NCI-H187 treated with DMSO at 0.1 percent for 48 hours (cell line): ENCODE measurements around the gene ANKRD2.
"Not testable (repeated sequence)": the region's sequence is repeated elsewhere in the genome, so short reads cannot be mapped to it uniquely, and the experiment has no call there.

Experiments used
- DNase-seq: peaks from one replicate; lab custom pipeline; 2025; lab: John Stamatoyannopoulos, UW

The ANKRD2 gene

DNA sequence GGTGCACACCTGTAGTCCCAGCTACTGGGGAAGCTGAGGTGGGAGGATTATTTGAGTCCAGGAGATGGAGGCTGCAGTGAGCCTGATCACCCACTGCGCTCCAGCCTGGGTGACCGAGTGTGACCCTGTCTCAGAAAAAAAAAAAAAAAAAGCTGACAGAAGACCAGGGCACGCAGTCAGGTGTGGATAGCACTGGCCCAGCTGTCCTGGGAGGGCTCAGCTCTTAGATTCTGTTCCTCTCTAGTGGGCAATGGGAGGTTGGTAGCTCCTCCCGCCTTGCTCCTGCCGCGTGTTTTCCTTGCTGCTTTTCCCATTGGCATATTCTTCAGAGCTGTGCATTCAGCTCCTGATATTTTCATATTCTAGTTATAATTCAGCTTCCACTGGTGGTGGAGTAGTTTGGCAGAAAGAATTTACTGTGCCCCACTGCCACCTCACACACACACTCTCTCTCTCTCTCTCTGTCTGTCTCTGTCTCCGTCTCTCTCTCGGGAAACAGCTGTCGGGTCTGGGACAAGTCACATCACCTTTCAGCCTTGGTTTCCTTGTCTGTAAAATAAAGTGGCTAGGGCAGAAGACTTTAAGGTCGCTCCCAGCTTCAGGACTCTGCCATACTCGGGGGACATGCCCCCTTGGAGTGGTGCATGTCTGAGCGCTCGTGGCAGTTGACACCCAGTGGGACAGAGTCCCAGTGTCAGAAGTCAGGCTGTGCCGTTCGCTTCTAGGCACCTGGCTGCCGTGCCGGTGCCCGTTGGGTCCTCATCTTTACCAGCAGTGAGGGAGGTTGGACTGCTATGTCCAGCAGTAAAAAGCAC, 25.9 kb upstream of the ANKRD2 start:
- no peak for DNase-seq

DNA sequence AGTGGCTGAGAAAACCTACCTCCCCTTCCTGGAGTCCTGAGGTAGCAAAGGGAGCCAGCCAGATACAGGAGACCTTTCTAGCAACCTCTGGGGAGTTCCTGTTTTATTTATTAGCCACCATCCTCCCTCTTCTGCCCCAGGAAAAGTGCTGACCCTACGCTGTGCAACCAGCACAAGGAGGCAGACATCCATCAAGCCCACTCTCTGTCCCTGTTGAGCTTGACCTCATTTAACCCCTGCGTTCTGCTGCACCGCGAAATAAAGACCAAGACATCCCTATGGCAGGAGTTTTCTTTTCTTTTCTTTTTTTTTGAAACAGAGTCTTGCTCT, 25.3 kb upstream of the ANKRD2 start:
- DNase-seq, result no peak

DNA sequence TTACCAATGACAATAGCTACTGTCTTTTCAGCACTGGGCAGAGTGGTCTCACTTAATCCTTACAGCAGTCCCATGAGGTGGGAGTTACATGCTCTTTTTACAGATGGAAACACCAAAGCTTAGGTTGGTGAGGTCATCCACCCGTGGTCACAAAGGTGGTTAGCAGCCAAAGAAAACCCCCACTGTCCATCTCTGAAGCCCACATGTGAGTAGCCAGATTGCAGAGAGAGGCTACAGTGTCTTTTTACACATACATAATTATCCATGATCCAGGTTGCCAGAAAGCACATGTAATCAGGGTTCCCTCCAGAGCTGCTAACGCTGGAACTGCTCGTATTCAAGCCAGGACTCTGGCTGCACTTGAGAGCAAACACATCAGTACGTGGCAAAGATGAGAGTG, 24.6 kb upstream of the ANKRD2 start:
- no peak for DNase-seq

DNA sequence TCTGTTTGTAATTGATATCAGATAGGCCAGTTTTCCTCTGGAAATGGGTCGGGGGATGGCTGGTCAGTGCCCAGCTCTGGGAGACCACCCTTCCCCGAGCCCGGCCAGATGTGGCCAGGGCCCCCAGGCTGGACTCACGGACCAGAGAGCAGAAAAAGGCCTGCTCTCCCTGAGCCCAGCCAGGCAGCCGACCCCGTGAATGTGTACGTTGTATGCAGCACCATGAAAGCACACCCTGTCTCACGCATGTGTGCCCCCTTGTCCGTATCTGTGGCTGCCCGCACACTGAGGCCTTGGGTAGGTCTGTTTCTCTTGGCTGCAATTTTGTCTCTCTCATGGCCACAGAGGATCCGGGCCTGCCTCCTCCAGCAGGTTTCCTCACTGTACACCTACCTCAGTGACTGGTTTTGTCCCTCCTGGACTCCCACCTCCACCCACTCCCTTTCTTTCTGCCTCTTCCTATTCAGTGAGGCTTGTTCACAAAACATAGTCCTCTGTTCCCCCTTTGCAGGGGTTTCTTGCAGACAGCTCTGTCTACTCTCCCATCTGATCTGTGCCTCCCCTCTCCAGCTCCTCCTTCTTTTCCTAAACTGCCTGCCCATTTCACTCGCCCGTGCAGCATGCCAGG, 23.6 kb upstream of the ANKRD2 start:
- no peak for DNase-seq

DNA sequence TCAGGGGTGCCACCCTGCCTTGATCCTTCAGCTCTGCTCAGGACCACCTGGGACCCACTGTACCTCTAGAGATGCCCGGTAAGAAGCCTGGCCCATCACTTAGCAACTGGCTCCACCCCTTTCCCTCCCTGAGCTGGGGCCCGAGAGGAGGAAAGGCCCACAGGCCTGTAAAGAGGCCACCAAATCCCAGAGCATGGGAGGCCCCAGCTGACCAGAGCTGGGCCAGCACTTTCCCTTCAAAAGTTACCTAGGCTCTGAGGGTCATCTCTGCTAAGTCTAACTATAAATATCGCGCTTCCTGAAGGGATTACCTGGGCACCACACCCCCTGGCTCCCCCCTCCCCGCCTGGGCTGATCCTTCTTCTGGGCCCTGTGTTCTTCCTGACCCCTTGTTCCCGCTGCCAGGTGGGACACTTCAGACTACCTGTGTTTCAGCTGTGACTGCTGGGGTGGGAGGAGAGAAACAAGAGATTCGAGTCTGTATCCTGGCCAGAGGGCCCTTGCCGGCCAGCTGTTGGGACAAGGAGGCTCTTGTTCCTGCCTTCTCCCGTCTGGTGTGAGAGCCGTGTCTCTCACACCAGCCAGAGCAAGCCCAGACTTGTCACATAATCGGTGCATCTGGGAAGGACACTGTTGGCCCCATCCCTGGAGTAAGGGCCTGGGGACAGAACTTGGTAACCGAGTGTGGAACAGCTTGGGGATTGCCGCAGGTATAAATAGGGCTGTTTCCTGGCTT, 22.8 kb upstream of the ANKRD2 start:
- DNase-seq, result no peak

DNA sequence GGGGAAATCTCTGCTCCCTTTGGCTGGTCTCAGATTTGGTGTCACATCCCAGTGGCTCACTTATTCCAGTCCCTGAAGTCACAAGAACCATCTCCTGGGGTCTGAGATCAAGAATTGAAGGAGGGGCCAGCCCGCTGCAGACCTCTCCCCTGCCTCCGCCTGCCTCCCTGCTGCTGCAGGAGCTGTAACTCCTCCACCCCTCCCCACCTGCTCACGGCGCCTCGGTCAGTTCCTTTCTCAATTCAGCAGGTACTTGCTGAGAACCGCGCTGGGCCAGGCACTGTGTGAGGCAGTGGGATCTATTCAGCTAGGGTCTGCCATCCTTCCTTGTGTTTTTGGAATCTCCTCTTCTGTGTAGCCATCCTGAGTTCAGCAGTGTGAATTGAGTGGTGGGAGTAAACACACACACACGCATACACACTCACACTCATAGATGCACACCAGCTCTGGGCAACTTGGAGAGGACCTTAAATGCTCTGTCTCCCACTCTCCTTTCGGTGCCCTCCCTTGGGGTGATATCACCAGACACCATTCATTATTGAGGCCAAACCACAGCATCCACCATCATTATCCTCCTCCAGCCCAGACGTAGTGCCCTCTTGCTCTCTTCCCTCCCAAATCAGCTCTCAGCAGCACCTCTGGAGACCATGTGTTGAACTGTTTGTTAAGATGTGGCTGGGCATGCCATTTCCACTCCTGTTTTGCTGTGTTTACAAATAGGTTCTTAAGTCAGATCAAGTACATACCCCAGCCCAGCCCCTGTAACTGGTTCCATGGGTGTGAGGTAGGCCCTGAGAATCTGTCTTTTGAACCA, 22.0 kb upstream of the ANKRD2 start:
- DNase-seq, result no peak

DNA sequence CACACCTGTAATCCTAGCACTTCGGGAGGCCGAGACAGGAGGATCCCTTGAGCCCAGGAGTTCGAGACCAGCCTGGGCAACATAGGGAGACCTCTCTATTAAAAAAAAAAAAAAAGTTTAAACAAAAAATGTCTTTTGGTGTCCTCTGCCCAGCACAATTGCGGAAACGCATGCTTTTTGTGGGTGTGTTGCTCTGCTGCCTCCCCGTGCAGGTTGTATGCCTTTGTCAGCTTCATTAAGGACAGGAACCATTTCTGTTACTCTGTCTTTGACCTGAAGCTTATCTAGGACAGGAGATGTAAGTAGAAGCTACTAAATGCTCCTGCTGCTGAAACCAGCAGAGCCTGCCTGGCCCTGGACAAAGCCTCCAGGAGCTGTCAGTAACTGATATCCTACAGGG, 21.3 kb upstream of the ANKRD2 start:
- DNase-seq, result no peak

DNA sequence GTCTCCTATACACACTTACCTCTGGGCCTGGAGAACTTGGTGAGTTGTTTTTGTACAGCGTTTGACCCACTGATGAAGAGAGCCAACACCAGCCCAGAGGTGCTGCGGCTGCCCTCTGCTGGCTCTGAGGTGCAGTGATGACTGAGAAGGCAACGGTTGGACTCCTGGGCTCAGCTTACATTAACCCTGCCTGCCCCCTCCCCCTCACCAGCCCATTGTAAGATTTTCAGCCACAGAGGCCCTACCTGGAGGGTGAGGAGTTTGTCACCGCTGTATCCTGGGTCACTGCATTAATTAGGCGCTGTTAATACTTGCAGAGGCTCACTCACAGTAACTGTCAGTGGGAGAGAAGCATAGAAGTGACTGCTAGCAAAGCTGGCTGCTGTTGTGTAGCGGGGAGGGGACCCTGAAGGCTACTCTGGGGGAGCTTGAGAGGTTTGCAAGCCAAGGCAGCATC, 19.0 kb upstream of the ANKRD2 start:
- DNase-seq, result no peak

DNA sequence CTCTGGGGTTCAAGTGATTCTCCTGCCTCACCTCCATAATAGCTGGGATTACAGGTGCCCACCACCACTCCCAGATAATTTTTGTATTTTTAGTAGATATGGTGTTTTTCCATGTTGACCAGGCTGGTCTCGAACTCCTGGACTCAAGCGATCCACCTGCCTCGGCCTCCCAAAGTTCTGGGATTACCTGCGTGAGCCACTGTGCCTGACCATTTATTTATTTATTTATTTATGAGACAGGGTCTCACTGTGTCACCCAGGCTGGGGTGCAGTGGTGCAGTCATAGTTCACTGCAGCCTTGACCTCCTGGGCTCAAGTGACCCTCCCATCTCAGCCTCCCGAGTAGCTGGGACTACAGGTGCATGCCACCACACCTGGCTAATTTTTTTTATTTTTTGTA, 18.2 kb upstream of the ANKRD2 start:
- DNase-seq, result not testable (repeated sequence)

DNA sequence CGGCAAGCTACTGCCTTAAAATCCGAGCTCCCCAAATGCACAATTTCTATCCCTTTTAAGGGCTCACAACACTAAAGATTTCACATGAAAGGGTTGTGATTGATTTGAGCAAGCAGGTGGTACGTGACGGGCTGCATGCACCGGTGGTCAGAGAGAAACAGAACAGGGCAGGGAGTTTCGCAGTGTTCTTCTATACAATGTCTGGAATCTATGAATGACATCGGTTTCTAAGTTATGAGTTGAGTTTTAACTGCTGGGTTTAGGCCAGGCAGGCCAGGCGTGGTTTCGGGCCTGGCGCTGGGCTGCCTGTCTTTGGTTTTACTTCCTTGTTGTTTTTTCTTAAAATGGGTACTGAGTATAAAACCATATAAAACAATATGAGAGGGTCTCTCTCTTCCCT, 17.0 kb upstream of the ANKRD2 start:
- DNase-seq, result not testable (repeated sequence)

DNA sequence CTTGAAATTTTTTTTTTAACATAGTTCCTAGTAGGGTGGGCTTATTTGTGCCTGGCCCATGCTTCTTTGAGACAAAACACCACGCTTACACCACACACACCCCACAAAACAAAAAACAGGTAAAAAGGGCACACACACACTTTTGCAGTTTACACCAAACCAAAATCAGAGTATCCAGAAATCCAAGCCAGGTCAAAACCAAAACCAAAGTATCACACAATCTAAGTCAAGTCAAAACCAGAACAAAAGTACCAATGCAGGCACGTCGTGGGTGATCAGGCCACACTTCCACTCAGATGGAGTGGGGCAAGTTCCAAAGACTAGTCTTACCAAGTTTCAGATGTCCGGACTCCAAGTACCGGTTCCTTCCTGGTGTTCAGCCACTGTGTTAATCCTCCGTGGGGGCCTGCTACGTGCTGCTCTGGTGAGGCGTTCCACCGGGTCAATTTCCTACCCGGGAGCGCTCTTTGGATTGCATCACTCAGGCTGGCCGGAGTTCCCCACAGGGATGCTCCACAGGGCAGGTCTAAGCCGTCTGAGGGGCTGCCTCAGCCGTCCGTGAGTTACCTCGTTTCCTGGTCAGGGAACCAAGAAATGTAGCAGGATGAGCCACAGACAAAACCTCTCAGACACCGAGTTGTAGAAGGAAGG, 11.7 kb upstream of the ANKRD2 start:
- DNase-seq, result not testable (repeated sequence)

DNA sequence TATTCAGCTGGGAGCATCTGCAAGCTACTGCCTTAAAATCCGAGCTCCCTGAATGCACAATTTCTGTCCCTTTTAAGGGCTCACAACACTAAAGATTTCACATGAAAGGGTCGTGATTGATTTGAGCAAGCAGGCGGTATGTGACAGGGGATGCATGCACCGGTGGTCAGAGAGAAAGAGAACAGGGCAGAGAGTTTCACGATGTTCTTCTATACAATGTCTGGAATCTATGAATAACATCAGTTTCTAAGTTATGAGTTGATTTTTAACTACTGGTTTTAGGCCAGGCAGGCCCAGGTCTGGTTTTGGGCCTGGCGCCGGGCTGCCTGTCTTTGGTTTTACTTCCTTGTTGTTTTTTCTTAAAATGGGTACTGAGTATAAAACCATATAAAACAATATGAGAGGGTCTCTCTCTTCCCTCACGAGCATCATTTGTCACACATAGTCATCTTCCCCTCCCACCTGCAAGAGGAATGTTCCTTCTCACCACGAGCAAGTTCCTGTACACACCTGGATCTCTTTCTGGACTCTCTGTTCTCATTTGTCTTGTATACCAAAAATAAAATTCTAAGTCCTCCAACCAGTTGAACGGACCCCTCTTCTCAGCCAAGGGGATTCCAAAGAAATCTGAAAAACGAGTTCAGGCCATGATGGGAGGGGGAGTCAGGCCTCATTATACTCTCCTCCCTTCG, 11.0 kb upstream of the ANKRD2 start:
- not testable (repeated sequence) for DNase-seq

DNA sequence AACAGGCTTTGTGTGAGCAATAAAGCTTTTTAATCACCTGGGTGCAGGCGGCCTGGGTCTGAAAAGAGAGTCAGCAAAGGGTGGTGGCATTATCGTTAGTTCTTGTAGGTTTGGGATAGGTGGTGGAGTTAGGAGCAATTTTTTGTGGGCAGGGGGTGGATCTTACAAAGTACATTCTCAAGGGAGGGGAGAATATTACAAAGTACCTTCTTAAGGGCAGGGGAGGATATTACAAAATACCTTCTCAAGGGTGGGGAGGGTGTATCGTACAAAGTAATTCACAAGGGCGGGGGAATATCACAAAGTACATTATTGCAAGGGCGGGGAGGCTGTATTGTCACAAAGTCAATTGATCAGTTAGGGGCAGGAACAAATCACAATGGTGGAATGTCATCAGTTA, 10.2 kb upstream of the ANKRD2 start:
- not testable (repeated sequence) for DNase-seq

DNA sequence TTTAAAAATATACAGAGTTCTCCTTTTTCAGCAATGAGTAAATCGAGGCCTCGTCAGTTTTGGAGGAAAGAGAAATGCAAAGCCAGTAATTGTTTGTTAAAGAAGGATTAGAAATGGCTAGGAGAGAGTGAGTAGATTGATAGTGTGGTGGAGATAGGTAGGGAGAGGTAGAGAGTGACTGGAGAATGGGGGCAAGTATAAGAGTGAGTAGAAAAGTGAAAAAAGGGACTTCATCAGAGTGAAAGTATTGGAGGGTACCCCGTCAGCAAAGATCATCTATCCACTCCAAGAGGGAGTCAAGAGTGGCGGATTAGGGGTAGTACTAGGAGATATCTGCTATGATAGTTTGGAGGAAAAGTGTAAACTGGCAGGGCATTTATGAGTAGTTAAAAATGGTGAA, 9.2 kb upstream of the ANKRD2 start:
- DNase-seq, result no peak

DNA sequence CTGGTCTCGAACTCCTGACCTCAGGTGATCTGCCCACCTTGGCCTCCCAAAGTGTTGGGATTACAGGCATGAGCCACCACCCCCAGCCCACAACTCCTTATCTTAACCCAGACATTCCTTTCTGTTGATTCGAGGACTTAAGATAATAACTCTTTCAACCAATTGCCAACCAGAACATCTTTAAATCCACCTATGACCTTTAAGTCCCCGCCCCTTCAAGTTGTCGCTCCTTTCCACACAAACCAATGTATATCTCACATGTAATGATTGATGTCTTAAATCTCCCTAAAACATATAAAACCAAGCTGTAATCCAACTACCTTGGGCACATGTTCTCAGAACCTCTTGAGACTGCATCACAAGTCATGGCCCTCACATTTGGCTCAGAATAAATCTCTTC, 7.8 kb upstream of the ANKRD2 start:
- no peak for DNase-seq

DNA sequence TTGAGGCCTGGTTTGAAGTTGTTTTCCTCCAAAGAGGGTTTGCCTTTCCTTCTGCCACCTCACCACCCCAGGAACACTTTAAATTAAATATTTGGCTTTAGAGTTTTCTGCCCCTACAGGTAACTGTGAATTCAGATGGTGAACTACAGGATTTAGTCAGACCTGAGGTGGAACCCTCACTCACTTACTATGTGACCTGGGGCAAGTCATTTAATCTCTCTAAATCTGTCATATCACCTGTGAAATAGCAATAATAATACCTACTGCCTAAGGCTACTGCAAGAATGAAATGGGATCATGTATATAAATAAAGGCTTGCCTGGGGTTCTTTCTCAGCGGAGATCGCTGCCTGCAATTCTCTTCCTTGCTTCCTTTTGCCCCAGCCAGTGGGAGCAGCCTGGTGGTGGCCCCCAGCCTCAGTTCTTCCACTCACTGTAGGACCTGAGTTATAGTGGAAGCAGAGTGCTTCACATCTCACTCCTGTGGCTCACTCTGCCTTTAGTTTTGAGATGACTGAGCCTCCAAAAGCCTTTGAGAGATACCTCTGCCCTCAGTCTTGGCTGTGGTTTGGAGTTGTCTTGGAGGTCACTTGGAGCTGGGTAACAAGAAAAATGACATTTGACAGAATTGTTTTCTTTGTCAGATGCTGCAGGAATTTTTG, 6.1 kb upstream of the ANKRD2 start:
- no peak for DNase-seq

DNA sequence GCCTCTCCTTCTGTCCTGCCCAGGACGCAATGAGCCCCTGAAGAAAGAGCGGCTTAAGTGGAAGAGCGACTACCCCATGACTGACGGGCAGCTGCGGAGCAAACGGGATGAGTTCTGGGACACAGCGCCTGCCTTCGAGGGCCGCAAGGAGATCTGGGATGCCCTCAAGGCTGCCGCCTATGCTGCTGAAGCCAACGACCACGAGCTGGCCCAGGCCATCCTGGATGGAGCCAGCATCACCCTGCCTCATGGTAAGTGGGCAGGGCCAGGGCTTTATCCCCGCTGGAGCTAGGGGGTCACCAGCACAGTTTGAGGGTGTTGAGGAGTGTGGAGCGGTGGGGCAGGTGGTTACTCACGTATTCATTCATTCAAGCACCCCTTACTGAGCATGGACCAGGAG, 4.7 kb upstream of the ANKRD2 start:
- no peak for DNase-seq

DNA sequence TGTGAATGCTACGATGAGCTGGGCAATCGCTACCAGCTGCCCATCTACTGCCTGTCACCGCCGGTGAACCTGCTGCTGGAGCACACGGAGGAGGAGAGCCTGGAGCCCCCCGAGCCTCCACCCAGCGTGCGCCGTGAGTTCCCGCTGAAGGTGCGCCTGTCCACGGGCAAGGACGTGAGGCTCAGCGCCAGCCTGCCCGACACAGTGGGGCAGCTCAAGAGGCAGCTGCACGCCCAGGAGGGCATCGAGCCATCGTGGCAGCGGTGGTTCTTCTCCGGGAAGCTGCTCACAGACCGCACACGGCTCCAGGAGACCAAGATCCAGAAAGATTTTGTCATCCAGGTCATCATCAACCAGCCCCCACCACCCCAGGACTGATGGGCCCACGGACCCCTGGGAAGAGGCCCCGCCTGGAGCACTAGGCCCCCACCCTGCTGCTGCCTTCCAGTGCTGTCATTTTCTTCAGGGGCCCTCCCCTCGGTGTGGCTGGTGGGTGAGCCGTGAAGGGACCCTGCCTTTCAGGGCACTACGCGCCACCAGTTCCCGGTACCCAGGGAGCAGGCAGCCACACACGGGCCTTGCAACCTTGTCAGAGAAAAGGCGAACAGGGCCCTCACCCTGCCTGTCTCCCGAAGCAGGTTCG, 2.3 kb upstream of the ANKRD2 start:
- no peak for DNase-seq

DNA sequence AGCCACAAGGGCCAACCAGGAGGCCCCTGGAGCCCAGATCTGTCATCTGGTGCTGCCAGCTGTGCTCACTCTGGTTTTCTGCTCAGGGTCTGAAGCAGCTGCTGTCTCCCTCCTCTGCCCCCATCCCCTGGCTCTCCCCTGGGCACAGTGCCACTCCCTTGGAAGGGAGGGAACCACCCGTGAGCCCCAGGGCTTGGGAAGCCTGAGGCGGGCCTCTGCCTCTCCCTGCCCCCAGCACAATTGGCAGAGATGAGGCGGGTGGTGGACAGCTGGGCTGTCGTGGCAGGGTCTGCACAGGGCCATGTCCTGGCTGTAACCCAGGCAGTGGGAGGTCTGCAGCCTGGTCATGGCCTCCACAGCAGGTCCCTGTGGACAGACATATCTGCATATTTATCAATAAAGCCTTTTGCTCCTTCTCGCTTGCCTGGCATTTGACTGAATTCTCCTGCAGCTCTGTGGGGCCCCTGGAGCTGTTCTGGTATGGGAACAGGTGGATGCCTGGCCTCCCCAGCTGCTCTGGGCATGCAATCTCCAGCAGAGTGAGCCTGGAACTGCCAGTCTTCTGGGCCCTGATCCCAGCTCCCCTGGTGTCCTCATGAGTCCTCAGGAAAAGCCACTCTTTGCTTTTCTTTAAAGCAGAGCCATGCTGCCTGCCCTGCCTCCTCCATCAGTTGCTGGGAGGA, 1.6 kb upstream of the ANKRD2 start:
- DNase-seq, result no peak

DNA sequence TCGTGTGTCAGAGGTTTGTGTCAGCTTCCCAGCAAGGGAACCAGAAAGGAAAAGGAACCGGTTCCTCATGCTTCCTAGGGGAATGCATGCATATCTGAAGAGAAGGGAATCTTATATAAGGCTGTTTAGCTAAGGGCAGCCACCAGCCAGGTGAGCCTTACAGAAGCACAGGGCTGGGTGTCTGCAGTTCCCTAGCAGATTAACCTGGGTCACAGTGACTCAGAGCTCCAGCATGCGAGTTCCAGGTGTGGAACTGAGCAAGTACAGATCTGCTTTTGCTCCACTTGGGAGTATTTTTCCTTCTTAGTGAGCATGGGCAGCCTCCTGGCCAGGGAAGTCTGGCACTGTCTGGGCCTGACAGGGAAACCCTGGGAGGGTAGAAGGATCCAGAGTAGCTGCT, 957 bp upstream of the ANKRD2 start:
- no peak for DNase-seq
